GM19240 (cell line): ENCODE measurements around the gene MCU.
"Not testable (repeated sequence)": the region's sequence is repeated elsewhere in the genome, so short reads cannot be mapped to it uniquely, and the experiment has no call there.

Experiments
- DNase-seq: peaks from one replicate; pipeline ENCODE4 v3.0.0; 2011; ENCODE audit warnings: low spot score; ENCODE audit not compliant: insufficient read length

Gene MCU

GRCh38 chr10:72893136-72893798 is 201.3 kb downstream of the MCU start, which contains the start of gene OIT3:
TSS of gene OIT3 (plus strand) at chr10:72893739. CDS start at chr10:72893799, 60 bp downstream.
- DNase-seq: no peak

GRCh38 chr10:72895236-72895850 is 203.4 kb downstream of the MCU start:
- DNase-seq: no peak

- DNase-seq: no peak
Measured at GRCh38 chr10:72898616-72899015, 206.7 kb downstream of the MCU start.

- no peak for DNase-seq
Measured at GRCh38 chr10:72899545-72899944, 207.6 kb downstream of the MCU start.

GRCh38 chr10:72903941-72904446 is 212.1 kb downstream of the MCU start:
- not testable (repeated sequence) for DNase-seq

GRCh38 chr10:72904806-72905205 is 212.9 kb downstream of the MCU start:
- DNase-seq: no peak

- DNase-seq: no peak
Measured at GRCh38 chr10:72906446-72906845, 214.5 kb downstream of the MCU start.

GRCh38 chr10:72910705-72911104 is 218.8 kb downstream of the MCU start:
- no peak for DNase-seq

- DNase-seq: no peak
Measured at GRCh38 chr10:72911758-72912157, 219.8 kb downstream of the MCU start.

- no peak for DNase-seq
Measured at GRCh38 chr10:72912736-72913135, 220.8 kb downstream of the MCU start.

GRCh38 chr10:72913287-72913686 is 221.3 kb downstream of the MCU start:
- no peak for DNase-seq

- not testable (repeated sequence) for DNase-seq
Measured at GRCh38 chr10:72917201-72917600, 225.3 kb downstream of the MCU start.

- DNase-seq: not testable (repeated sequence)
Measured at GRCh38 chr10:72917803-72918332, 225.9 kb downstream of the MCU start.

- DNase-seq: no peak
Measured at GRCh38 chr10:72918352-72918751, 226.4 kb downstream of the MCU start.

GRCh38 chr10:72921147-72921683 is 229.3 kb downstream of the MCU start:
- not testable (repeated sequence) for DNase-seq

- no peak for DNase-seq
Measured at GRCh38 chr10:72924351-72924750, 232.4 kb downstream of the MCU start.

- no peak for DNase-seq
Measured at GRCh38 chr10:72925951-72926465, 234.1 kb downstream of the MCU start.

GRCh38 chr10:72927485-72927884 is 235.5 kb downstream of the MCU start:
- no peak for DNase-seq

- no peak for DNase-seq
Measured at GRCh38 chr10:72928798-72929197, 236.9 kb downstream of the MCU start.

- no peak for DNase-seq
Measured at GRCh38 chr10:72930276-72930675, 238.3 kb downstream of the MCU start.

- no peak for DNase-seq
Measured at GRCh38 chr10:72932259-72933015, 240.5 kb downstream of the MCU start.
